ENCODE measurements around the gene VSIG2. TPM values are rescaled to one million over a fixed set of nuclear protein-coding genes. Genes with fewer than 3 reads are reported as not detected.

The VSIG2 gene
- total RNA-seq, 4 donors from 2014 or later: not detected

DNA sequence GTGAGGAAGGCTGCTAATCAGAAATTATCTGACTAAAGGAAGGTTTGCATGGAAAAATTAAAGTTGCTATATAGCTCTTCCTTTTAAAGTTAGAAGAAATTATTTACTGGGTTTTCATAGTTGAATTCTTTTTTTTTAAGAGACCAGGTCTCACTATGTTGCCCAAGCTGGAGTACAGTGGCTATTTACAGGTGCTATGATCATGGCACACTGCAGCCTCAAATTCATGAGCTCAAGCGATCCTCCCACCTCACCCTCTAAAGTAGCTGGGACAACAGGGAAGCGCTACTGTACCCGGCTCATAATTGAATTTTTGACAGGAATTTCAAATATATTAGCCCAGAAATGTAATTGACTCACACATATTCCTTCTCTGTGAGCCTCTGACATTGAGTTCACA, 44.3 kb upstream of the VSIG2 start:
- TF ChIP-seq, protein P1, sequence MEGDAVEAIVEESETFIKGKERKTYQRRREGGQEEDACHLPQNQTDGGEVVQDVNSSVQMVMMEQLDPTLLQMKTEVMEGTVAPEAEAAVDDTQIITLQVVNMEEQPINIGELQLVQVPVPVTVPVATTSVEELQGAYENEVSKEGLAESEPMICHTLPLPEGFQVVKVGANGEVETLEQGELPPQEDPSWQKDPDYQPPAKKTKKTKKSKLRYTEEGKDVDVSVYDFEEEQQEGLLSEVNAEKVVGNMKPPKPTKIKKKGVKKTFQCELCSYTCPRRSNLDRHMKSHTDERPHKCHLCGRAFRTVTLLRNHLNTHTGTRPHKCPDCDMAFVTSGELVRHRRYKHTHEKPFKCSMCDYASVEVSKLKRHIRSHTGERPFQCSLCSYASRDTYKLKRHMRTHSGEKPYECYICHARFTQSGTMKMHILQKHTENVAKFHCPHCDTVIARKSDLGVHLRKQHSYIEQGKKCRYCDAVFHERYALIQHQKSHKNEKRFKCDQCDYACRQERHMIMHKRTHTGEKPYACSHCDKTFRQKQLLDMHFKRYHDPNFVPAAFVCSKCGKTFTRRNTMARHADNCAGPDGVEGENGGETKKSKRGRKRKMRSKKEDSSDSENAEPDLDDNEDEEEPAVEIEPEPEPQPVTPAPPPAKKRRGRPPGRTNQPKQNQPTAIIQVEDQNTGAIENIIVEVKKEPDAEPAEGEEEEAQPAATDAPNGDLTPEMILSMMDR (IDR thresholded peaks at IDR 0.05): no peak
- no peak for TF ChIP-seq POLR2A (IDR thresholded peaks at IDR 0.05)
- no peak for DNase-seq
- Histone ChIP-seq H3K27ac (no peak overlapping the region), H3K27me3 (no peaks in the 10 kb centered on the region), H3K36me3 (no peaks in the 10 kb centered on the region), H3K4me3 (no peak overlapping the region), H3K9me3 (no peaks in the 10 kb centered on the region), H3K4me1 (peaks cover 0 to 21% (median 5%) of the 10 kb centered on the region in 4 donors)

DNA sequence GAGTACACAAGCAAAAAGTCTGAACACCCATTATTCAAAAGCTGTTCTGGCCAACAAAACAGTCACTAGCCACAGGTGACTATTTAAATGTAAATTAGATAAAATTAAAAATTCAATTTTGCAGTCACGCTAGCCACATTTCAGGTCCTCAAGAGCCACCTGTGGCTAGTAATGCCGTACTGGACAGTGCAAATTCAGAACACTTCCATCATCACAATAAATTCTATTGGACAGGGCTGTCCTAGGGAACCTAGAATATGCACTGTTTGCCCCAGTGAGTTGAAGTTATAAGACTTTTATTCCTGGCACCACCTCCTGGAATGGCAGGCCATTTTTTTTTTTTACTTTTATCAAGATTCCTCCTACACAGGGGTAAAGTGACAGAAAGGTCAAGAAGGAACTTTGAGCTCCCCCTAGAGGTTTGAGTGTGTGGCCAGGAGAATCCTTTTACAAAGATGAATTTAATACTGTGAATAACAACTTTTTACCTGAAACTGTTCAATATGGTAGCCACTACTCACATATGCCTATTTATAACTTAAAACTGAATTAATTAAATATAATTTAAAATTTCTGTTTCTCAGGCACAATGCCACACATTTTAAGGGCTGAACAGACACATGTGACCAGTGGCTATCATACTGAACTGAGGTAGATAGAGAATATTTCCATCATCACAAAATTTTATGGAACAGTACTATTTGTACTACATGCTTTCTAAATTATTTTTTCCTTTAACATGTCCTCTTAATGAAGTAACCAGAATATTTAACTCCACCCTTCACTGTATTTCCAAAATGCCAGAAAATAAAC, 41.6 kb upstream of the VSIG2 start:
- no peaks in the 10 kb centered on the region for H3K27me3 ChIP-seq
- no peak overlapping the region for H3K4me3 ChIP-seq
- no peak overlapping the region for H3K27ac ChIP-seq
- no peak for TF ChIP-seq POLR2A (IDR thresholded peaks at IDR 0.05)
- TF ChIP-seq, protein P1 (IDR thresholded peaks at IDR 0.05): peak; percentile 20 to 65 (median 57)
- peak in 1 of 3 donors; percentile 68 for DNase-seq
- H3K36me3 ChIP-seq: no peaks in the 10 kb centered on the region
- peaks cover 0 to 10% (median 2%) of the 10 kb centered on the region in 4 donors for H3K4me1 ChIP-seq
- H3K9me3 ChIP-seq: no peaks in the 10 kb centered on the region

DNA sequence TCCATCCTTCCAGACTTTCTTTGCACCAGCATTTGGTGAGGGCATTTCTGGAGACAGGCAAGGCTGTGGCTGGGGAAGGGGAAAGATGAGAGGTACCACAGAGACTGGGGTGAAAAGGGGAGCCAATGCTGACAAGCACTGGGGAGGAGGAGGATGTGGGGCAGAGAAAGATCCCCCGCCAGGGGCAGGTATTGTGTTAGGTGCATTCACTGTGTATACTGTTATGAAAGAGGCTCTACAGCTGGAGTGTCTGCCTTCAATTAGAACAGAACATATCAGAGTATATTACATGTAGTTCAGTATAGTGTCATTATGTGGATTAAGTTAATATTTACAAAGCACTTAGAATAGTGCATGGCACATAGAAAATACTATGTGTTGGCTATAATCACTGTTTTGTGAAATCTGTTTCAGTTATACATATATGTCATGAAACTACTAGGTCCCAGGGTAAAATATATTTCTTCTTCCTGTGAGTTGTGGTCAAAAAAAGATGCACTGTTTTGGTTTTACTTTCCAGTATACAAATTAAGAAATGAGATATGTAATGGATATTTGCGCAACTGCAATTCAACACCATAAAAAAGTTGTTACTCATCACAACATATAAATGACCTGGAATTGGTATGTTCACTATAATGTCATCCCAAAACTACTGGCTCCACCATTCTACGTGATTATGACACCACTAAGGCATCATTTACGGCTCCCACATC, 39.7 kb upstream of the VSIG2 start:
- DNase-seq: no peak
- Histone ChIP-seq H3K9me3 (no peaks in the 10 kb centered on the region), H3K4me1 (peaks cover 0 to 6% (median 0%) of the 10 kb centered on the region in 4 donors), H3K27me3 (no peaks in the 10 kb centered on the region), H3K27ac (no peak overlapping the region), H3K36me3 (no peaks in the 10 kb centered on the region), H3K4me3 (no peak overlapping the region)
- TF ChIP-seq, protein P1 (IDR thresholded peaks at IDR 0.05): no peak
- no peak for TF ChIP-seq POLR2A (IDR thresholded peaks at IDR 0.05)

DNA sequence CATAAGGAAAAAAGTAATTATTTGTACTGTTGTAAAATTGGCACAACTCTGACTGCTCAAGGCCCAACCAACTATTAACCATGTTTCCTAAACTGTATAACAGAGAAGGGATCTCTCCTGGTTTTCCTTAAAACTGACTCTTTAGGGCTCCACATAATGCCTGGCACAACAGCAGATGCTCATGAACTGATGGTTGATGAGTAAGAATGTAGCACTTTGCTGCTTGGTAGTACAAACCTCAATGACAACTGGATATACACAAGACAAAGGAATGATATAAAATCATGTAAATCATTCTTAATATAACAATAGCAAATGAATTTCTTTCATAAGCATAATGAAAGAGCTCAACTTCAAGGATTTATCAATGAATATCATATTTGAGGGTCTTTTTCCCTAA, 36.5 kb upstream of the VSIG2 start:
- no peak for DNase-seq
- TF ChIP-seq POLR2A (IDR thresholded peaks at IDR 0.05): no peak
- TF ChIP-seq, protein P1 (IDR thresholded peaks at IDR 0.05): no peak
- no peaks in the 10 kb centered on the region for H3K9me3 ChIP-seq
- H3K4me3 ChIP-seq: no peak overlapping the region
- no peak overlapping the region for H3K27ac ChIP-seq
- H3K4me1 ChIP-seq: peaks cover 0 to 6% (median 0%) of the 10 kb centered on the region in 4 donors
- H3K27me3 ChIP-seq: no peaks in the 10 kb centered on the region
- H3K36me3 ChIP-seq: no peaks in the 10 kb centered on the region

DNA sequence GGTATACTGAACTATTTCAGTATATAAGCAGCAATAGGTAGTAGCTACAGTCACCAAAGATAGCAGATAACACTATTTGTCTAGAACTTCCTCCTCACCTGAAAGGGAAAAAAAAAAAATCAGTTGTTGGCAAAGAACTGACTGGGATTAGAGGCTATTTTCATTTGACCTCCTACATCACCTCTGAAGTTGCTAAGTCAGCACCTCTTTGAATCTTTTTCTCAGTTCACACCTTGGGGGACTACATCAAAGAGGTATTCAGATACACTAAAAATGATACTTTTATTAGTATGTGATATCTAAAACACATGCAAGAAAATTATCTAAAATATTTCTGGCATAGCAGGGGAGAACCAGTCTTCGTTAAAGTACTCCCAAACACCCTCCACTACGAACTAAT, 32.0 kb upstream of the VSIG2 start:
- no peak for TF ChIP-seq POLR2A (IDR thresholded peaks at IDR 0.05)

DNA sequence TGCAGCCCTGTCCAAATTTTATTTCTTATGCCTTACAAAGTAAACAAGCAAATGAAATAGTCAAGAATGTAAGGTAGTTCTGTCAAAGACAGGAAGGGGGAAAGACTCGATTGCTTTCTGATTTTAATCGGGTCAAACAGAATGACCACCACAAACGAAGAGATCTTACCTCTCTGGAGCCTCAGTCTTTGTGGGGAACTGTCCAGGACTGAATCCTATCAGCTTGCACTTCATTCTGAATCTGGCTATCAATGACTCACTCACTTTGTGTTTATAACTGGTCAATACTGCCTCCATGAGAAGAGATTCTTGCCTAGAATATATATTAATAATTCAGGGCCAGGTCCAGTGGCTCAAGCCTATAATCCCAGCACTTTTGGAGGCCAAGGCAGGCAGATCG, 30.9 kb upstream of the VSIG2 start:
- Histone ChIP-seq H3K27me3 (no peaks in the 10 kb centered on the region), H3K9me3 (no peaks in the 10 kb centered on the region), H3K36me3 (no peaks in the 10 kb centered on the region), H3K4me1 (no peaks in the 10 kb centered on the region), H3K4me3 (no peak overlapping the region), H3K27ac (no peak overlapping the region)
- DNase-seq: no peak
- TF ChIP-seq POLR2A (IDR thresholded peaks at IDR 0.05): no peak
- TF ChIP-seq, protein P1 (IDR thresholded peaks at IDR 0.05): no peak

More for the DNA sequence above, 32.0 kb upstream of the VSIG2 start:
- no peak overlapping the region for H3K4me3 ChIP-seq
- no peaks in the 10 kb centered on the region for H3K36me3 ChIP-seq
- H3K27ac ChIP-seq: no peak overlapping the region
- H3K9me3 ChIP-seq: no peaks in the 10 kb centered on the region
- DNase-seq: no peak
- no peaks in the 10 kb centered on the region for H3K27me3 ChIP-seq
- no peaks in the 10 kb centered on the region for H3K4me1 ChIP-seq
